Large intestine (tissue), 3 donors: ENCODE measurements around the gene C2. TPM values are rescaled to one million over a fixed set of nuclear protein-coding genes. Genes with fewer than 3 reads are reported as not detected.

ENCODE experiments used
- DNase-seq, 2 donors: peaks; one replicate each; pipeline versions ENCODE4 v3.0.0 to v3.0.0-alpha.2; 2013
- H3K27ac ChIP-seq: one replicate; pipeline ENCODE4 v1.5.1; 2013; ENCODE audit warnings: low read length
- H3K27me3 ChIP-seq: 2 replicates; pipeline ENCODE4 v1.6.1; 2013; ENCODE audit warnings: low read length; ENCODE audit not compliant: control insufficient read depth, insufficient read depth
- H3K36me3 ChIP-seq: 2 replicates; pipeline ENCODE4 v1.6.1; 2013; ENCODE audit warnings: low read length; ENCODE audit not compliant: control insufficient read depth, insufficient read depth
- H3K4me1 ChIP-seq: one replicate; pipeline ENCODE4 v1.6.1; 2013; ENCODE audit warnings: low read length; ENCODE audit not compliant: control insufficient read depth, insufficient read depth
- H3K4me3 ChIP-seq: one replicate; pipeline ENCODE4 v1.5.1; 2013; ENCODE audit warnings: low read length
- H3K9me3 ChIP-seq: one replicate; pipeline ENCODE4 v1.6.1; 2013; ENCODE audit warnings: mild to moderate bottlenecking, low read depth, low read length, moderate library complexity; ENCODE audit not compliant: control insufficient read depth
- WGBS: methylation state at CpG from one replicate; pipeline ENCODE4 v1.1.5; 2013; ENCODE audit warnings: low lambda C conversion rate; ENCODE audit not compliant: insufficient coverage; 5-methylcytosine and 5-hydroxymethylcytosine counted together
- polyA plus RNA-seq: library from polyadenylated mRNA; unstranded; fragments of 120-200 nt; gene quantifications from one replicate; pipeline ENCODE4 v1.2.1, GENCODE V29; 2013

The C2 gene
- polyA plus RNA-seq, 1 donor, result 9.3 TPM

- peak; percentile 89 to 97 for DNase-seq
- peaks cover 2% of the 10 kb centered on the region for H3K36me3 ChIP-seq
- H3K27ac ChIP-seq, result peak within 1 kb of the TSS; percentile 94
- peaks cover 25% of the 10 kb centered on the region for H3K4me1 ChIP-seq
- no peaks in the 10 kb centered on the region for H3K9me3 ChIP-seq
- peak within 1 kb of the TSS; percentile 30 for H3K4me3 ChIP-seq
- WGBS, result no CpG with 5 or more reads among the region's 11 CpGs
- H3K27me3 ChIP-seq, result no peaks in the 10 kb centered on the region
Observed at GRCh38 chr6:31945507-31946369, 18.2 kb downstream of the C2 start, which contains the start of gene CFB. Gene CFB (plus strand): TSS chr6:31946095. CDS start chr6:31946222, 127 bp downstream.

DNA sequence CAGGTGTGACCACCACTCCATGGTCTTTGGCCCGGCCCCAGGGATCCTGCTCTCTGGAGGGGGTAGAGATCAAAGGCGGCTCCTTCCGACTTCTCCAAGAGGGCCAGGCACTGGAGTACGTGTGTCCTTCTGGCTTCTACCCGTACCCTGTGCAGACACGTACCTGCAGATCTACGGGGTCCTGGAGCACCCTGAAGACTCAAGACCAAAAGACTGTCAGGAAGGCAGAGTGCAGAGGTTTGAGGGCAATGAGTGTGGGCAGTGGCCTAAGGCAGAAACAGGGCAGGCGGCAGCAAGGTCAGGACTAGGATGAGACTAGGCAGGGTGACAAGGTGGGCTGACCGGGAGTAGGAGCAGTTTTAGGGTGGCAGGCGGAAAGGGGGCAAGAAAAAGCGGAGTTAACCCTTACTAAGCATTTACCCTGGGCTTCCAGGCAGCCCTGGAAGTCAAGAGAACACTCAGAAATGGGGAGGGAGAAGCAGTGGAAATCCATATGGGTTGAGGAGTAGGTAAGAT, 18.9 kb downstream of the C2 start:
- peak overlapping the region; percentile 94 for H3K27ac ChIP-seq
- no peaks in the 10 kb centered on the region for H3K27me3 ChIP-seq
- H3K4me3 ChIP-seq, result peak overlapping the region; percentile 30
- H3K9me3 ChIP-seq, result no peaks in the 10 kb centered on the region
- WGBS, result 83% methylated on average over 1 of the region's 11 CpGs
- no peak for DNase-seq
- peaks cover 7% of the 10 kb centered on the region for H3K36me3 ChIP-seq
- H3K4me1 ChIP-seq, result peaks cover 25% of the 10 kb centered on the region

- H3K4me3 ChIP-seq, result no peak overlapping the region
- no CpG with 5 or more reads among the region's 24 CpGs for WGBS
- H3K4me1 ChIP-seq, result peaks cover 25% of the 10 kb centered on the region
- no peaks in the 10 kb centered on the region for H3K27me3 ChIP-seq
- H3K9me3 ChIP-seq, result no peaks in the 10 kb centered on the region
- H3K36me3 ChIP-seq, result peaks cover 14% of the 10 kb centered on the region
- DNase-seq, result no peak
- no peak overlapping the region for H3K27ac ChIP-seq
Observed at GRCh38 chr6:31947070-31947675, 19.7 kb downstream of the C2 start.

DNA sequence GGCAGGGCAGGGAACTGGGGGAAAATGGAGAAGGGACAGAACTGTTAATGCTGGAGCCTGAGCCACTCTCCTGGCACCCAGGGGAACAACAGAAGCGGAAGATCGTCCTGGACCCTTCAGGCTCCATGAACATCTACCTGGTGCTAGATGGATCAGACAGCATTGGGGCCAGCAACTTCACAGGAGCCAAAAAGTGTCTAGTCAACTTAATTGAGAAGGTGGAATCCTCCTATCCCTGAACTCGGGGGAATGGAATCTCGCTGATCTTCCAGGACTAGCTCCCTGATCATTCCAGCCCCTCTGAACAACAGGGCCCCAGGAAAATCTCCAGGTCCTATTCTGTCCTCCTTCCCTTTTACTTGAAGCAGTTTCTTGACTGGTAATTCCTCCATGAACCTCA, 20.3 kb downstream of the C2 start:
- H3K27me3 ChIP-seq, result no peaks in the 10 kb centered on the region

GRCh38 chr6:31948306-31948705, 20.8 kb downstream of the C2 start:
- H3K27ac ChIP-seq, result no peak overlapping the region
- WGBS, result no CpG with 5 or more reads among the region's 5 CpGs
- H3K27me3 ChIP-seq, result no peaks in the 10 kb centered on the region
- H3K4me3 ChIP-seq, result no peak overlapping the region
- H3K9me3 ChIP-seq, result no peaks in the 10 kb centered on the region
- H3K4me1 ChIP-seq, result peaks cover 25% of the 10 kb centered on the region
- no peak for DNase-seq
- peaks cover 25% of the 10 kb centered on the region for H3K36me3 ChIP-seq

More for the DNA sequence above, 20.3 kb downstream of the C2 start:
- no CpG with 5 or more reads among the region's 4 CpGs for WGBS
- Histone ChIP-seq H3K9me3 (no peaks in the 10 kb centered on the region), H3K4me3 (no peak overlapping the region), H3K36me3 (peaks cover 21% of the 10 kb centered on the region), H3K27ac (no peak overlapping the region), H3K4me1 (peaks cover 25% of the 10 kb centered on the region)
- no peak for DNase-seq

GRCh38 chr6:31948753-31949413, 21.4 kb downstream of the C2 start:
- Histone ChIP-seq H3K4me3 (no peak overlapping the region), H3K36me3 (peaks cover 30% of the 10 kb centered on the region), H3K27me3 (no peaks in the 10 kb centered on the region), H3K27ac (no peak overlapping the region), H3K4me1 (peaks cover 25% of the 10 kb centered on the region), H3K9me3 (no peaks in the 10 kb centered on the region)
- WGBS, result no CpG with 5 or more reads among the region's 6 CpGs
- DNase-seq, result peak in 1 of 2 donors; percentile 29

DNA sequence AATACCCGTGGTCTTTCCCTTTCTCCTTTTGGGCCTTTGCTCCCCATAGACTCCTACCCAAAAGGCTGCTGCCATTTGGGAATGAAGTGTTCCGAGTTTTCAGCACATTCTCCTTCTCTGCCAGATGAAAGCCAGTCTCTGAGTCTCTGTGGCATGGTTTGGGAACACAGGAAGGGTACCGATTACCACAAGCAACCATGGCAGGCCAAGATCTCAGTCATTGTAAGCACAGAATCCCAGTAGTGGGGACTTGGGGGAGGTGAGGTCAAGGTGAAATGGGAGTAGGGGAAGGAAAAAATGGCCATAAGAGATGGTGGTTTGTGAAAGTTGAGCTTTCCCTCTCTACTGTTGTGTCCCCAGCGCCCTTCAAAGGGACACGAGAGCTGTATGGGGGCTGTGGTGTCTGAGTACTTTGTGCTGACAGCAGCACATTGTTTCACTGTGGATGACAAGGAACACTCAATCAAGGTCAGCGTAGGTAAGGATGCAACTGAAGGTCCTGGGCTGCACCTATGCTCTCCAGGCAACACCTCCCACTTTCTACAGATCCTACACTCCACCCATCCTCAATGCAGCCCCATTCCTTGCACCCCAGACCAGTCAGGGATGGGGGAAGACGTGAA, 22.5 kb downstream of the C2 start:
- WGBS, result no CpG with 5 or more reads among the region's 7 CpGs
- H3K36me3 ChIP-seq, result peaks cover 42% of the 10 kb centered on the region
- DNase-seq, result no peak
- no peaks in the 10 kb centered on the region for H3K9me3 ChIP-seq
- H3K27me3 ChIP-seq, result no peaks in the 10 kb centered on the region
- H3K27ac ChIP-seq, result no peak overlapping the region
- H3K4me3 ChIP-seq, result no peak overlapping the region
- H3K4me1 ChIP-seq, result peaks cover 20% of the 10 kb centered on the region

GRCh38 chr6:31952140-31952805, 24.8 kb downstream of the C2 start:
- WGBS, result 71% methylated on average over 1 of the region's 5 CpGs
- Histone ChIP-seq H3K36me3 (peaks cover 59% of the 10 kb centered on the region), H3K9me3 (no peaks in the 10 kb centered on the region), H3K27ac (no peak overlapping the region), H3K4me3 (no peak overlapping the region), H3K4me1 (peaks cover 2% of the 10 kb centered on the region), H3K27me3 (no peaks in the 10 kb centered on the region)
- peak; percentile 32 to 36 for DNase-seq

DNA sequence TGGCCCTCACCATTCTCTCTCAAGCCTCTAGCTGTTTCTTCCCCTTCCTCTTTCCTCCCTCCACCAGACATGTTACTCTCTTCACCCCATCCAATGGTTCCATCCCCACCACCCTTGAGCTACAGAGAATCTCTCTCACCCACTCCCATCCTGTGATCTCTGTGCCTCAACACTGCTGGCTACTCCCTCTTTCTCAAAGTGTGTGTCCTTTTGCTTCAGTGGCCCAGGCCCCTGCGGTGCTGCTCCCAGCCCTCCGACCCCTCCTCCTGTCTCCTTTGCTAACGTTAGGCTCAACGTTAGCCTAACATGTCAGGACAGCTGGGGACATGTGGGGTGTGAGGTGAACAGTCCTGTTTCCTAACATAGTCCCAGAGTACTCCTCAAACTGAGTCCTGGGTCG, 25.4 kb downstream of the C2 start:
- Histone ChIP-seq H3K27me3 (no peaks in the 10 kb centered on the region), H3K27ac (no peak overlapping the region), H3K9me3 (no peaks in the 10 kb centered on the region), H3K36me3 (peaks cover 59% of the 10 kb centered on the region), H3K4me3 (no peak overlapping the region), H3K4me1 (peaks cover 2% of the 10 kb centered on the region)
- WGBS, result no CpG with 5 or more reads among the region's 5 CpGs
- no peak for DNase-seq
